ENCODE data around the gene NCBP3.

Gene NCBP3

DNA sequence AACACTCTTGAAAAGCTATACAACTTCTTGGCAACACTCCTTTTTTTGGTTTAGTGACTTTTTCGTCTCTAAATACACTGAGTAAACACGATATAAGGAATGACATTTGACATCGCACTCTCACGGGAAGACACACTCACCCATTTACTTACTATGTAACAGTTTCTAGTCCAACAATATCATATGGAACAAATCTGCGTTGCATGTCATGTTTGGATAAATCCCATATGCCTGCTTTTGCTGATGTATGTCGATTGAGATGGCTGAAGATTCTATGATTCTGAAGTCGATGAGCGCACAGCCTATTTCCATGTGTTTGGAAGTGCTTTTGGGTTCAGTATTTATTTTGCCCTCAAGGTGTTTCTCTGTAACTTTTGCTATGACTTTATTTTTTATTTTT is 63.3 kb downstream of the NCBP3 start:
- DNase-seq, result no peak

DNA sequence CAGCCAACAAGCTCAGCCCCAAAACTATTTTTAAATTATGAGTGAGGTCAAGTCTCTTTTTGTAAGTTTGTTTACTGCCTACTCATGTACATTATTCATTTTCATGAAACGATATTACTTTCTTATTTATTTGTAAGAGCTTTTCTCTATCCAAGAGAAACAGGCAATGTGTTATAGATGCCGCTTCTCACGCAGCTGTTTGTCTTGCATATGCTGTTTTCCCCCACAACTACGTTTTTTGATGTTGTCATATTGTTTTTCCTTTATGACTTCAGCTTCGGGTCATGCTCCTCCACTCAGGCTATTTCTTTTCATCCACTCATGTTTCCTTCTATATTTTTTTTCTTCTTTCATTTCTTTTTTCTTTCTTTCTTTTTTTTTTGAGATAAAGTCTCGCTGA is 65.1 kb downstream of the NCBP3 start:
- DNase-seq, result no peak

GRCh38 chr17:3777366-3778120 is 68.5 kb downstream of the NCBP3 start:
- no peak for DNase-seq

DNA sequence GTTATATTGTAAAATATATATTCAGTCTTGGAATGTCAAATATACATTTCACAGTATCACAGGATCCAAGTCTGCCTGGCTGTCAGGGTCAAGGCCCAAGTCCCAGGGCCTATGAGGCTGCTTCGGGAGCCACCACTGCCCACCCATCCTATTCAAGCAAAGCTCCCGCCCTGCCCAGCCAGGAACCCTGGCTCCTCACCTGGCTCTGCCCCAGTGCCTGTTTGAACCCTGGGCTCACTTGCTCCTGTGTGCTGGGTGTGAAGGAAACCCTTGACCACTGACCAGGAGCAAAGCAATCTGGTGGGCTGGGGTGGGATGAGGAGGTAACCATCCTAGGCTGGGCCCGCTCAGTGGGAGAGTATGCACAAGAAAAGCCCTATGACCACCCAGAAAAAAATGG is 72.1 kb downstream of the NCBP3 start:
- no peak for DNase-seq

- no peak for DNase-seq
Observed at GRCh38 chr17:3773511-3773910, 72.5 kb downstream of the NCBP3 start.

- no peak for DNase-seq
Observed at GRCh38 chr17:3772764-3773163, 73.3 kb downstream of the NCBP3 start.

GRCh38 chr17:3771140-3771539 is 74.9 kb downstream of the NCBP3 start:
- DNase-seq, result no peak

DNA sequence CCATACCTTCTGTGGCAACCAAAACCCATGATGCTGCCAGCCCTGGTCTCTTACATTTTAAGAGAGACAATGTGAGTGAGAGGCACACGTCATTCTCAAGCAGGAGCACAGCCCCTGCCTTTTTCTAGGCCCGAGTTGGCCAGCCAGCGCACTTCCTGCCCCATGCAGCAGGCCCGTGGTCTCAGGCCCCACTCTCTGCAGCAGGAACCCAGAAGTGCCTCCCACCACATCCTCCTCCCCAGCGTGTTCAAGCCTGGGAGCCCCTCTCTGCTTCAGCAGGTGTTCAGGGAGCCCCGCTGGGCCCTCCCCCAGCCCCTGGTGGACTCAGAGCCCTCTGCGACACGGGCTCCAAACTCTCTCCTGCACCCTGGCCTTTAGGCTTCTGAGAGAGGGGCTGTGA is 75.6 kb downstream of the NCBP3 start:
- DNase-seq, result no peak

- DNase-seq, result no peak
Observed at GRCh38 chr17:3768769-3769168, 77.3 kb downstream of the NCBP3 start.

DNA sequence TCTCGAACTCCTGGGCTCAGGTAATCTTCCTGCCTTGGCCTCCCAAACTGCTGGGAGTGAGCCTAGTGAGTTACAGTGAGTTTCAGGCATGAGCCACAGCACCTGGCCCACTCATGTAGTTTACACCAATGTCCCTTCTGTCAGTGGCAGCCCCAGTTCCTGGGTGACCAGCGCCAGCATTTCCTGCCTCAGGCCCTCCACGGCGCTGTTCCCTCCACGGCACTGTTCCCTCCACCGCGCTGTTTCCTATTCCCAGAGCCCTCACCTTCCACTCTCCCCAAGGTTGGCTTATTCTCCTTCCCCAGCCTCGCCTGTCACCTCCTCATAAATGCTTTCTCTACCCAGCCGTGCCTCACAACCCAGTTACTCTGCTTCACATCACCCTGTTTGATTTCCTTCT is 77.7 kb downstream of the NCBP3 start:
- DNase-seq, result no peak

GRCh38 chr17:3766779-3767178 is 79.3 kb downstream of the NCBP3 start:
- DNase-seq, result no peak

DNA sequence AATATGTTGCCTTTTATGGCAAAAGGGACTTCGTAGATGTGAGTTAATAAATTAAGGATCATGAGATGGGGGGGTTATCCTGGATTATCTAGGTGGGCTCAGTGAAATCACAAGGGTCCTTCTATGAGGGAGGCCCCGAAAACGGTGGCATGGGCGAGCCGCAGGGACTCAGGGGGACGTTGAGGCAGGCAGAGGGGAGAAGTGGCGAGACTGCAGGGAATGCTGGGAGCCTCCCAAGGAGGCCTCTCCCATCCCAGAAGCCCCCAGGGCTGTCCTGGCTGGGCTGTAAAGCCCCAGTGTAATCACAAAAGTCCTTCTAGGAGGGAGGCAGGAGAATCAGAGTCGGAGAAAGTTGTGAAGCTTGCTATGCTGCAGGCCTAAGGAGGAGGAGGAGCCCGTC is 80.1 kb downstream of the NCBP3 start:
- DNase-seq, result no peak

- no peak for DNase-seq
Observed at GRCh38 chr17:3763777-3764170, 82.3 kb downstream of the NCBP3 start.

DNA sequence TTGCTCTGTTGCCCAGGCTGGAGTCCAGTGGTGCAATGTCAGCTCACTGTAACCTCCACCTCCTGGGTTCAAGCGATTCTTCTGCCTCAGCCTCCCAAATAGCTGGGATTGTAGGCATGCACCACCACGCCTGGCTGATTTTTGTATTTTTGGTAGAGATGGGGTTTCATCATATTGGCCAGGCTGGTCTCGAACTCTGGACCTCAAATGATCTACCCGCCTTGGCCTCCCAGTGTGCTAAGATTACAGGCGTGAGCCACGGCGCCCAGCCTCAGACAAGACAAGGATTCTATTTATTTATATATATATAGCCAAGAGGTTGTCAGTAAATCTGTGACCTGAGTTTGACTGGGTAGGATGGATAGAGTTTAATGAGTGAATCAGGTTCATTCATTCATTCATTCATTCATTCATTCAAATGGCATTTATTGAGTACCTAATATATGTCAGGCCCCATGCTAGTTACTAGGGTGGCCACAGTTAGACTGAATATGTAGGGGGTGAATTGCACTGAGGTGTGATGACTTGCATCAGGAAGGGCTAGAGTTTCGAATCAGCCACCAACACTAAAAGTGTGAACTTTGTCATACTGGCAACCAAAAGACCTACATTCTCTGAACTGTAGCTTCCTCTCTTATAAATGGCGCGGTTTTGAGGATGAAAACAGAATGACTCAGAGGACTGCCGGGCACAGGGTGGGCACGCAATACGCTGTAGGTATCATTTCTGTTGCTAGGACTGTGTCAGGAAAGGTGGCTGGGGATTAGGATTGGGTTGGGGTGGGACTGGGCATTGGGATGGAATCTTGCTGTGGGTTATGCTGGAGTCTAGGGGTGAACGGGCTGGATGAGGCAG is 82.9 kb downstream of the NCBP3 start:
- peak; percentile 57 for DNase-seq

DNA sequence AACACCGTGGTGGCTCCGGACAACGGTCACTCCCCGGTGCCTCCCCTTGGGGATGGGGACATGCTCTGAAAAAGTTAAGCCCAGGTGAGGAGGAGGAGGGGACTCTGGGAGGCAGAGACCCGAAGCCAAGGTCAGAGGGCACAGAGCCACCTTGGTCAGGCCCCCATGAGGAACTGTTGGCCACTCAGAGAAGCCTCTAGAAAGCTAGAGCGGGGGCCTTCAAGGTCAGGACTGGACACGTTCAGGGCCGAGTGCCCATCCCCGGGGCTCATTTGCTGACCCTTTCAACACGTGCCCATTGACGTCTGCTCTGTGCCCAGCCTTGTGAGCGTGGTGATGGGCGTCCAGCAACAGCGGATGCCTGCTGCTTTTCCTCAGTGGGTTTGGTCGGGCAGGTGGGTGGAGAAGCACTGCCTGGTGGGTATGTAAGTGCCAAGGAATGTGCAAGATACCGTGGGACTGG is 84.1 kb downstream of the NCBP3 start:
- DNase-seq, result no peak

DNA sequence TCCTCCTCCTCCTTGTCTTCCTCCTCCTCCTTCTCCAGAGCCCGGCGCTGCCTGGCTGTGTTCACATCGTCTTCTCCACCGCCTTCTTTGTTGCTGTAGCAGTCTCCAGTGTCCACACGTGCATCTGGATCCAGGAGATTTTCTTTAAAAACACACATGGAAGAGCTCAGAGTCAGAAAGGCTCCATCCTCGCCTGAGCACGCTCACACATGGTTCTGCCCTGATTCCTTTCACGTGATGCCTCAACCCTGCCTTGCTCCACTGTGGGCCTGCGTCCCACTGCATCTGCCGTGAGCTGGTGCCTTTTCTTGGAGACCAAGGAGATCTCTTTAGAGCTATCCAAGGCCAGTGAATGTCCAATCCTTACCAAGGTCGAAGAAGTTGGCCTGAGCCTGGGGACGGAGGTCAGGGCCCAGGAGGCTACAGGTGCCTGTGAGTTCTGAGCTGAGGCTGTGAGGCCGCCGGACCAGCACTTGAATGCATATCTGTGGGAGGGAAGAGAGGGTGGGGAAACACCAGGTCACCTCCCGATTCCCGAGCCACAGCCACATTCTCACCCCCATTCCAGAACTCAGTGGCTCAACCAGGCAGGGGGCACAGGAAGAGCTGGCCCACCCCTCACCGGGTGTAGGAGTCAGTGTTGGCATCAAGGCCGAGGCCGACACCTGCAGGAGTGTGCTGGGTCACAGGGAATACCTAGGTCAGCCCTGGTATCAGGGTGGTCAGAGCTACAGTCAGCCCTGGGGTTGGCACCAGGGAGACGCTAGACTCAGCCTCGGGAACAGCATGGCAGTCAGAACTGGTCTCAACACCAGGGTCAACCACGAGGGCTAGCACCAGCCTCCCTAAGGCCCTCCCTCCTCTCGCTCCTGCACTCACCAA is 84.8 kb downstream of the NCBP3 start:
- DNase-seq, result no peak

GRCh38 chr17:3759597-3760216 is 86.3 kb downstream of the NCBP3 start:
- DNase-seq, result no peak

DNA sequence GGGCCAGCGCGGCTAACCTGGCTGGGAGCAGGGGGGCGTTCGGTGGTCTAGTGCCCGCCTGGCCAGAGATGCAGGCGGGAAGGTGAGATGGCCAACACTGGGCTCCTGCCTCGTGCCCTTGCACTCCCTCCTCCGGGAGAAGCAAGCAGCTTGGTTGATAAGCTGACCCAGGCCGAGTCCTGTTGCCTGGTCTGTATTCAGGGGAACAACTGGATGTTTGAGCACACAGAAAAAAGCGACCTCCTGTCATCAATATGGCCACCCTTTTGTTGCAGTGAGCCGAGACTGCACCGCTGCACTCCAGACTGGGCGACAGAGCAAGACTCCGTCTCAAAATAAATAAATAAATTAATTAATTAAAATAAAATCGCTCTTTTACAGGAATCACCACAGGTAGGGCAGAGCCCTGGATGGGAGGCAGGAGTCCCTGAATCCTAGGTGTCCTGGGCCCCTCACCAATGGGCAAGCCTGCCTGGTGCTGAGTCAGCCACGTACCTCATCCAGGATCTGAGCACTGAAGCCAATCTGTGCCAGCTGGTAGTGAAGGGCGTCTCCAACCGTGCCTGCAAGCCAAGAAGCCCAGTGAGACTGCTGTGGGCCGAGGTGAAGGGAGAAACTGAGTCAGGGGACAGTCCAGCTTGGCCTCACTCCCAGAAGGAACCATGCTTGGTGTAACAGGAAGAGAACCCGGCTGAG is 90.6 kb downstream of the NCBP3 start:
- DNase-seq, result no peak

GRCh38 chr17:3754458-3755334 is 91.3 kb downstream of the NCBP3 start:
- peak; percentile 78 for DNase-seq

GRCh38 chr17:3754066-3754457 is 92.0 kb downstream of the NCBP3 start:
- no peak for DNase-seq

GRCh38 chr17:3753624-3754023 is 92.4 kb downstream of the NCBP3 start:
- no peak for DNase-seq
